ENCODE measurements around the gene CSTF1. TPM values are rescaled to one million over a fixed set of nuclear protein-coding genes. Genes with fewer than 3 reads are reported as not detected.

The CSTF1 gene
- total RNA-seq, 4 donors from 2014 or later: 5.2 to 21.8 (median 14.2) TPM

DNA sequence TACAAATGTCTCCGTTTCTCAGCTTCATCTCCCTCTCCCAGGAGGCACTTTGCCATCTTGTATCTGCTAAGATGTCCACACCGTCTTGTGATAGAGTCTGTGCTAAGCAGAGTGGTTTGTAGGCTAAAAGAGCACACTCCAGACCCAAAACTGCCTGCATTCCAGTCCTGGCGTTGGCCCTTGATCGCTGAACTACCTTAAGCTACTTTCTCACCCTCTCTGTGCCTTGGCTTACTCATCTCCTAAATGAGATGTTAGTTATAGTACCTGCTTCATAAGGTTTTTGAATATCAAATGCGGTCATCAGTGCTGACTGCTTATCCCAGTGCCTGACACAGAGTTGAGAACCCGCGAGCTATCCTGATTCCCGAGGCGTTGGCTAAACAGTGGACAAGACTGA is 33.6 kb downstream of the CSTF1 start:
- Histone ChIP-seq H3K4me3 (no peak overlapping the region), H3K27me3 (no peaks in the 10 kb centered on the region), H3K27ac (no peak overlapping the region), H3K36me3 (no peaks in the 10 kb centered on the region), H3K4me1 (peaks cover 0 to 15% (median 0%) of the 10 kb centered on the region in 4 donors), H3K9me3 (no peaks in the 10 kb centered on the region)
- DNase-seq: no peak
- intact Hi-C loops (cut with DNase I; ENCODE audit: low total_unique reads): no loop called here
- in situ Hi-C loops (cut with MboI; ENCODE audit: low pct_ligation_motif_present in 1 of 4, low pct_unique_long_range_greater_than_20kb in 1 of 4, low sequenced_read_pairs in 3 of 4): no loop called here
- TF ChIP-seq, protein P1, sequence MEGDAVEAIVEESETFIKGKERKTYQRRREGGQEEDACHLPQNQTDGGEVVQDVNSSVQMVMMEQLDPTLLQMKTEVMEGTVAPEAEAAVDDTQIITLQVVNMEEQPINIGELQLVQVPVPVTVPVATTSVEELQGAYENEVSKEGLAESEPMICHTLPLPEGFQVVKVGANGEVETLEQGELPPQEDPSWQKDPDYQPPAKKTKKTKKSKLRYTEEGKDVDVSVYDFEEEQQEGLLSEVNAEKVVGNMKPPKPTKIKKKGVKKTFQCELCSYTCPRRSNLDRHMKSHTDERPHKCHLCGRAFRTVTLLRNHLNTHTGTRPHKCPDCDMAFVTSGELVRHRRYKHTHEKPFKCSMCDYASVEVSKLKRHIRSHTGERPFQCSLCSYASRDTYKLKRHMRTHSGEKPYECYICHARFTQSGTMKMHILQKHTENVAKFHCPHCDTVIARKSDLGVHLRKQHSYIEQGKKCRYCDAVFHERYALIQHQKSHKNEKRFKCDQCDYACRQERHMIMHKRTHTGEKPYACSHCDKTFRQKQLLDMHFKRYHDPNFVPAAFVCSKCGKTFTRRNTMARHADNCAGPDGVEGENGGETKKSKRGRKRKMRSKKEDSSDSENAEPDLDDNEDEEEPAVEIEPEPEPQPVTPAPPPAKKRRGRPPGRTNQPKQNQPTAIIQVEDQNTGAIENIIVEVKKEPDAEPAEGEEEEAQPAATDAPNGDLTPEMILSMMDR (IDR thresholded peaks at IDR 0.05): no peak
- 91 to 92% methylated on average over 2 to 9 of the region's 9 CpGs for WGBS, 2 donors (ENCODE audit: low coverage in 1 of 2)

DNA sequence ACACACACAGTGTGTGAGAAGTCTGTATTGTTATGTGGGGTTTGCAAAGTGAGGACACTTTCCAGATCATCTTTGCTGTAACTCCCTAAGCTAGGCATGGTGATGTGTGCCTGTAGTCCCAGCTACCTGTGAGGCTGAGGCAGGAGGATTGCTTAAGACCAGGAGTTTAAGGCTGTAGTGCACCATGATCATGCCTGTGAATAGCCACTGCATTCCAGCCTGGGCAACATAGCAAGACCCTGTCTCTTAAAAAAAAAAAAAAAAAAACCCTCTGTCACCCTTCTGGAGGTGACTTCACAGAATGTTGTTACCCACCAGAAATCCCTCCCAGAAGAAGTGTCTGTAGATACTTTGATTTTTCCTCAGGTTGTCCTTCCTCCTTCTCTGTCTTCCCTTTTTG is 34.5 kb downstream of the CSTF1 start:
- in situ Hi-C loops (cut with MboI; ENCODE audit: low pct_ligation_motif_present in 1 of 4, low pct_unique_long_range_greater_than_20kb in 1 of 4, low sequenced_read_pairs in 3 of 4): no loop called here
- H3K27ac ChIP-seq: no peak overlapping the region
- no peak for TF ChIP-seq POLR2A (IDR thresholded peaks at IDR 0.05)
- no peak for TF ChIP-seq POLR2AphosphoS5 (IDR thresholded peaks at IDR 0.05)
- TF ChIP-seq EP300 (IDR thresholded peaks at IDR 0.05; ENCODE audit: low read depth): no peak
- TF ChIP-seq, protein P1 (IDR thresholded peaks at IDR 0.05): no peak

DNA sequence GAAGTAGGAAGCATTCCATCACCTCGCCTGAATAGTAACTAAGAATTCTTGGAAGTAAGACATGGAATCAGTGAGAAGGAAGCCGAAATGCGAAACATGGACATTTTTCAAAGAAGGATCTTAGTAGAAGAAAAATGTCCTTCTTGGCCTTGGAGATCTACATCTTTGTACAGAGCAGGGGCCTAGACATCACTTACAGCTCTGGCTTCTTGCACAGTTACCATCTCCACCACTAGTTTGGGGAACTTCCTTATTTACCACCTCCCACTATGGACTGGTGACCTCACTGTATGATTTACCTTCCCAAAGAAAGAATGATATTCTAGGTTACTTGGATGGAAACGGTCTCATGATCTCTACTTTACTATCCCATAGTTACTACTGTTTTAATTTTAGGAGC is 35.4 kb downstream of the CSTF1 start:
- H3K4me1 ChIP-seq: peaks cover 0 to 13% (median 0%) of the 10 kb centered on the region in 4 donors
- no peaks in the 10 kb centered on the region for H3K36me3 ChIP-seq
- no peak for DNase-seq
- H3K27me3 ChIP-seq: no peaks in the 10 kb centered on the region
- TF ChIP-seq, protein P1 (IDR thresholded peaks at IDR 0.05): no peak
- intact Hi-C loops (cut with DNase I; ENCODE audit: low total_unique reads): no loop called here
- no peak overlapping the region for H3K27ac ChIP-seq
- in situ Hi-C loops (cut with MboI; ENCODE audit: low pct_ligation_motif_present in 1 of 4, low pct_unique_long_range_greater_than_20kb in 1 of 4, low sequenced_read_pairs in 3 of 4): no loop called here
- 80 to 94% methylated on average over 4 of the region's 4 CpGs for WGBS, 2 donors (ENCODE audit: low coverage in 1 of 2)
- H3K4me3 ChIP-seq: no peak overlapping the region
- no peaks in the 10 kb centered on the region for H3K9me3 ChIP-seq

More for the DNA sequence above, 34.5 kb downstream of the CSTF1 start:
- DNase-seq: no peak
- Histone ChIP-seq H3K36me3 (no peaks in the 10 kb centered on the region), H3K27me3 (no peaks in the 10 kb centered on the region), H3K9me3 (no peaks in the 10 kb centered on the region), H3K4me3 (no peak overlapping the region), H3K4me1 (peaks cover 0 to 15% (median 0%) of the 10 kb centered on the region in 4 donors)
- intact Hi-C loops (cut with DNase I; ENCODE audit: low total_unique reads): no loop called here

DNA sequence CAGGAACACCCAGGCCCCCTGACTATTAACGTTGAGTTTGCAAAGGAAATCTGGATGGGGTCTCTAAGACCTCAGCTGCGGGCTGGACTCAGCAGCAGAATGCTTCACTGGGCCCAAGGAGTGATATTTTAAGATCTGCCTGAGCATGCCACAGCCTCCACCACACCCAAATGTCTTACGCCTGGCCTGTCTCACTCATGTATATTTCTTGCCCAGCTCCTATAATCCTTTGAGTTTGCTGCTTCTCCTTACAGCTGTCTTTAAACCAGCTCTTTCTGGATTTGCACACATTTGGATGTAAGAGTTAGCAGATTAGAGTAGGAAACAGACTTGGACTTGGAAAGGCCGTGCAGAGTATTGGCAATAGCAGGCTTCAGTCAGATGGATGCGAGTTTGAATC is 36.0 kb downstream of the CSTF1 start:
- Histone ChIP-seq H3K9me3 (no peaks in the 10 kb centered on the region), H3K4me1 (peaks cover 0 to 9% (median 0%) of the 10 kb centered on the region in 4 donors), H3K4me3 (no peak overlapping the region), H3K36me3 (no peaks in the 10 kb centered on the region), H3K27ac (no peak overlapping the region), H3K27me3 (no peaks in the 10 kb centered on the region)
- TF ChIP-seq POLR2A (IDR thresholded peaks at IDR 0.05): no peak
- TF ChIP-seq, protein P1 (IDR thresholded peaks at IDR 0.05): no peak
- TF ChIP-seq POLR2AphosphoS5 (IDR thresholded peaks at IDR 0.05): no peak
- no peak for TF ChIP-seq EP300 (IDR thresholded peaks at IDR 0.05; ENCODE audit: low read depth)
- 83 to 88% methylated on average over 1 to 5 of the region's 5 CpGs for WGBS, 2 donors (ENCODE audit: low coverage in 1 of 2)
- DNase-seq: no peak
- in situ Hi-C loops (cut with MboI; ENCODE audit: low pct_ligation_motif_present in 1 of 4, low pct_unique_long_range_greater_than_20kb in 1 of 4, low sequenced_read_pairs in 3 of 4): no loop called here
- intact Hi-C loops (cut with DNase I; ENCODE audit: low total_unique reads): no loop called here

All from transverse colon (tissue), 4 donors.